H9 (cell line): ENCODE data around the gene NIPAL1. TPM values are rescaled to one million over a fixed set of nuclear protein-coding genes. Genes with fewer than 3 reads are reported as not detected.
A peak's percentile ranks its signal among the peaks of the same experiment; 100 is the strongest.

Experiments used
- DNase-seq: peaks from one replicate; pipeline ENCODE4 v3.0.0-alpha.2; 2017
- H2AFZ ChIP-seq: one replicate; pipeline ENCODE4 v1.6.1; 2013; ENCODE audit warnings: mild to moderate bottlenecking, low read length, control low read depth, moderate library complexity
- H2AK5ac ChIP-seq: 2 replicates; pipeline ENCODE4 v1.6.1; 2013; ENCODE audit warnings: low read length, control low read depth, mixed read lengths; ENCODE audit not compliant: insufficient read length
- H2BK120ac ChIP-seq: one replicate; pipeline ENCODE4 v1.6.1; 2013; ENCODE audit warnings: low read depth, mild to moderate bottlenecking, low read length, control low read depth, inconsistent platforms; ENCODE audit not compliant: poor library complexity, severe bottlenecking
- H2BK12ac ChIP-seq: 2 replicates; pipeline ENCODE4 v1.6.1; 2013; ENCODE audit warnings: low read length, control low read depth, mixed read lengths, low read depth; ENCODE audit not compliant: insufficient read length
- H2BK15ac ChIP-seq: 2 replicates; pipeline ENCODE4 v1.6.1; 2013; ENCODE audit warnings: low read depth, low read length, control low read depth
- H2BK20ac ChIP-seq: one replicate; pipeline ENCODE4 v1.6.1; 2013; ENCODE audit warnings: low read depth, mild to moderate bottlenecking, low read length, control low read depth, inconsistent platforms; ENCODE audit not compliant: poor library complexity, severe bottlenecking
- H2BK5ac ChIP-seq: 2 replicates; pipeline ENCODE4 v1.6.1; 2013; ENCODE audit warnings: low read length, control low read depth, mixed read lengths; ENCODE audit not compliant: insufficient read length
- H3K14ac ChIP-seq: 2 replicates; pipeline ENCODE4 v1.6.1; 2013; ENCODE audit warnings: low read length, control low read depth; ENCODE audit not compliant: insufficient read depth
- H3K18ac ChIP-seq: 2 replicates; pipeline ENCODE4 v1.6.1; 2013; ENCODE audit warnings: low read depth, mild to moderate bottlenecking, mixed read lengths, low read length, control low read depth; ENCODE audit not compliant: insufficient read length
- H3K23ac ChIP-seq: 2 replicates; pipeline ENCODE4 v1.6.1; 2013; ENCODE audit warnings: low read length, control low read depth, mixed read lengths, low read depth; ENCODE audit not compliant: insufficient read length
- H3K23me2 ChIP-seq: 2 replicates; pipeline ENCODE4 v1.6.1; 2013; ENCODE audit warnings: low read depth, mild to moderate bottlenecking, mixed read lengths, low read length, control low read depth; ENCODE audit not compliant: insufficient read length, poor library complexity, severe bottlenecking
- H3K27ac ChIP-seq: 2 replicates; pipeline ENCODE4 v1.5.1; 2013; ENCODE audit warnings: low read length, control low read depth, mixed read lengths, low read depth; ENCODE audit not compliant: insufficient read length
- H3K27me3 ChIP-seq: 2 replicates; pipeline ENCODE4 v1.6.1; 2013; ENCODE audit warnings: low read length, control low read depth, inconsistent platforms; ENCODE audit not compliant: insufficient read depth
- H3K4ac ChIP-seq: 2 replicates; pipeline ENCODE4 v1.6.1; 2013; ENCODE audit warnings: low read depth, mild to moderate bottlenecking, control low read depth, inconsistent platforms, low read length, moderate library complexity
- H3K4me1 ChIP-seq: 2 replicates; pipeline ENCODE4 v1.6.1; 2013; ENCODE audit warnings: low read length, control low read depth, inconsistent platforms; ENCODE audit not compliant: insufficient read depth
- H3K4me2 ChIP-seq: 2 replicates; pipeline ENCODE4 v1.6.1; 2013; ENCODE audit warnings: low read length, control low read depth, mixed read lengths; ENCODE audit not compliant: insufficient read length, insufficient read depth
- H3K56ac ChIP-seq: 2 replicates; pipeline ENCODE4 v1.6.1; 2013; ENCODE audit warnings: low read depth, mild to moderate bottlenecking, mixed read lengths, low read length, control low read depth; ENCODE audit not compliant: insufficient read length
- H3K79me1 ChIP-seq: 2 replicates; pipeline ENCODE4 v1.6.1; 2013; ENCODE audit warnings: low read depth, mild to moderate bottlenecking, moderate library complexity, low read length, control low read depth, inconsistent platforms; ENCODE audit not compliant: insufficient read depth, poor library complexity, severe bottlenecking
- H3K79me2 ChIP-seq: 2 replicates; pipeline ENCODE4 v1.6.1; 2013; ENCODE audit warnings: low read length, control low read depth, inconsistent platforms; ENCODE audit not compliant: insufficient read depth
- H3K9ac ChIP-seq: 2 replicates; pipeline ENCODE4 v1.6.1; 2013; ENCODE audit warnings: low read length, control low read depth, mixed read lengths; ENCODE audit not compliant: insufficient read length; ENCODE audit errors: extremely low read depth
- H3K9me3 ChIP-seq: one replicate; pipeline ENCODE4 v1.6.1; 2013; ENCODE audit warnings: low read depth, low read length, inconsistent platforms; ENCODE audit not compliant: control insufficient read depth
- H3T11ph ChIP-seq: one replicate; pipeline ENCODE4 v1.6.1; 2013; ENCODE audit warnings: mild to moderate bottlenecking, low read length, control low read depth, inconsistent platforms
- H4K20me1 ChIP-seq: one replicate; pipeline ENCODE4 v1.6.1; 2013; ENCODE audit not compliant: control insufficient read depth, insufficient read length, insufficient read depth
- H4K5ac ChIP-seq: 2 replicates; pipeline ENCODE4 v1.6.1; 2013; ENCODE audit warnings: low read depth, mild to moderate bottlenecking, mixed read lengths, low read length, control low read depth; ENCODE audit not compliant: insufficient read length
- H4K8ac ChIP-seq: replicated peaks from 2 replicates; pipeline ENCODE4 v1.6.1; 2013; ENCODE audit warnings: low read length, control low read depth, mixed read lengths, low read depth; ENCODE audit not compliant: insufficient read length
- H4K91ac ChIP-seq: 2 replicates; pipeline ENCODE4 v1.6.1; 2013; ENCODE audit warnings: low read depth, mild to moderate bottlenecking, moderate library complexity, mixed read lengths, low read length, control low read depth; ENCODE audit not compliant: insufficient read length
- H3K27ac Mint-ChIP-seq, 3 experiments: 2 replicates in 2 of 3; 3 replicates in 1 of 3; pipeline ENCODE4 v1.8.0; 2020 to 2021; ENCODE audit warnings: mixed read lengths in 3 of 3, mild to moderate bottlenecking in 1 of 3, moderate library complexity in 1 of 3
- H3K27me3 Mint-ChIP-seq: 2 replicates; pipeline ENCODE4 v1.8.0; 2021; ENCODE audit warnings: low read depth, mild to moderate bottlenecking, moderate library complexity, mixed read lengths
- H3K36me3 Mint-ChIP-seq, 3 experiments: 2 replicates in 2 of 3; 3 replicates in 1 of 3; pipeline ENCODE4 v1.8.0; 2020 to 2021; ENCODE audit warnings: low read depth in 3 of 3, mixed read lengths in 3 of 3; ENCODE audit not compliant: insufficient read depth in 1 of 3
- H3K4me1 Mint-ChIP-seq, 2 experiments: 2 replicates each; pipeline ENCODE4 v1.8.0; 2020; ENCODE audit warnings: mixed read lengths in 2 of 2
- H3K4me3 Mint-ChIP-seq, 2 experiments: 2 replicates in 1 of 2; 3 replicates in 1 of 2; pipeline ENCODE4 v1.8.0; 2020 to 2021; ENCODE audit warnings: mild to moderate bottlenecking in 2 of 2, mixed read lengths in 2 of 2, moderate library complexity in 1 of 2
- H3K9me3 Mint-ChIP-seq, 2 experiments: 2 replicates in 1 of 2; 3 replicates in 1 of 2; pipeline ENCODE4 v1.8.0; 2020; ENCODE audit warnings: mild to moderate bottlenecking in 2 of 2, mixed read lengths in 2 of 2, moderate library complexity in 1 of 2
- CTCF ChIP-seq: fragments of 200-600 bp; sonication (generic); conservative IDR thresholded peaks from 3 replicates; pipeline ENCODE4 v1.8.0; 2021; ENCODE audit warnings: antibody characterized with exemption, mild to moderate bottlenecking
- WGBS: extraction: QIAGEN DNeasy Blood & Tissue Kit; methylation state at CpG from one replicate; pipeline ENCODE4 v1.1.7; 2013; ENCODE audit warnings: missing lambda C conversion rate, low lambda C conversion rate, mixed read lengths; ENCODE audit not compliant: insufficient read length; ENCODE audit errors: extremely low coverage; 5-methylcytosine and 5-hydroxymethylcytosine counted together
- total RNA-seq: library from RNA; stranded (reverse); gene quantifications from 2 replicates; pipeline ENCODE4 v1.2.1, GENCODE V29; 2021

NIPAL1 gene
- total RNA-seq, 1 experiment from 2014 or later = 16.9 TPM

DNA sequence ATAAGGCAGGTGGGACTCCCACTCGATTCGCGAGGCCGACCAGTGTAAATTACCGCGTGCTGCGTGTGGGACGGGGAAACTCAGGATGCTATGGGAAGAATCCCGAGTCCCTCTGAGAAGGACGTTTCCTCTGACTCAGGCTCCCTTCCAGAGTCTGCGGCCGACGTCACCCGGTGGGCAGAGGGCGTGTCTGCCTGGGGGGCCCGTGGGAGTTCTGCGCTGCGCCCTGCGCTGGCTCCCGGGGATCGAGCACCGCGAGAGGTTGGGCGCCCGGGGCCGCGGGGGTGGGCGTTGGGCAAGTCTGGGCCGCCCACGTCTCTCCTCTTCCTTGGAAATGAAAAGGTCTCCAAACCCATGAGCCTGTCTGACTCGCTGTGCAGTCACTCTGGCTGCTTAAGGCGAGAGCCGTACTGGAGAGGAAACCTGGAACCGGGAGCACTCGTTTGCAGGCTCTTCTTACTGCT lies 568 bp downstream of the NIPAL1 start:
- peak; percentile 79 for DNase-seq
- Histone ChIP-seq H3K27me3 (no peaks in the 10 kb centered on the region), H4K91ac (no peak overlapping the region), H3K79me1 (no peaks in the 10 kb centered on the region), H3T11ph (no peak overlapping the region), H4K8ac (no peak overlapping the region), H3K23ac (no peak overlapping the region), H3K18ac (peak overlapping the region; percentile 56), H3K9ac (peak overlapping the region; percentile 64), H3K4ac (no peak overlapping the region), H3K27ac (no peak overlapping the region), H3K14ac (peak overlapping the region; percentile 76; the same call in 1 of the 2 replicates), H3K9me3 (no peaks in the 10 kb centered on the region), H2BK12ac (no peak overlapping the region), H2BK5ac (no peak overlapping the region), H4K20me1 (no peaks in the 10 kb centered on the region), H3K56ac (no peak overlapping the region), H3K23me2 (peaks cover 9% of the 10 kb centered on the region), H3K4me1 (no peaks in the 10 kb centered on the region), H2AK5ac (no peak overlapping the region), H2BK15ac (no peak overlapping the region), H2BK20ac (no peak overlapping the region), H3K79me2 (no peaks in the 10 kb centered on the region), H4K5ac (no peak overlapping the region), H2BK120ac (no peak overlapping the region), H3K4me2 (peak overlapping the region; percentile 94), H2AFZ (peak overlapping the region; percentile 17)
- Mint-ChIP-seq H3K9me3 (no peaks in the 10 kb centered on the region; a peak in 3 of 5 replicates), H3K4me1 (peaks cover 43 to 49% of the 10 kb centered on the region in 2 experiments), H3K36me3 (peaks cover 0 to 13% (median 0%) of the 10 kb centered on the region in 3 experiments; a peak in 2 of 7 replicates), H3K4me3 (peak overlapping the region; percentile 90 to 95), H3K27me3 (peaks cover 12% of the 10 kb centered on the region), H3K27ac (peak overlapping the region; percentile 10 to 92 (median 80); a peak in 4 of 7 replicates)
- TF ChIP-seq CTCF = no peak
- WGBS = no CpG with 5 or more reads among the region's 35 CpGs
